Measurements from ENCODE around the gene RALGPS1.

RALGPS1 gene

DNA sequence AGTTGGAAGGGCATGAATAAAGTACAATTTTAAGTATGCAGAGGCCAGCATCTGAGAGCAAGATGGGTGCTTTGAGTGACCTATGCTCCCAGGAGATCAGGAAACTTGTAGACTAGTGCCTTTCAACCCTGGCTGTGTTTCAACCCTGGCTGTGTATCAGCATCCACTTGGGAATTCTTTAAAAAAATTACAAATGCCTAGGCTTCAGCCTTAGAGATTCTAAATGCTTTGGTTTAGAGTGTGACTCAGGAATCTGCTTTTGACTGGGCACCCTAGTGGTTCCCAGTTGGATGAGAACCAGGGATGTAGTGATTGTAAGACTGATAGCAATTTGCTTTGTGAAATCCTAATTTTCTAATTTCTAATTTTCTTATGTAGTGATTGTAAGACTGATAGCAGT, 65.6 kb downstream of the RALGPS1 start:
- no peak for TF ChIP-seq GATA2 (IDR thresholded peaks at IDR 0.05; ENCODE audit: low read depth, low read length)
- no peak for TF ChIP-seq GATA3 (IDR thresholded peaks at IDR 0.05; ENCODE audit: low read depth, low read length)

- no peak for TF ChIP-seq GATA2 (IDR thresholded peaks at IDR 0.05; ENCODE audit: low read depth, low read length)
- TF ChIP-seq GATA3 (IDR thresholded peaks at IDR 0.05; ENCODE audit: low read depth, low read length) = no peak
Observed at GRCh38 chr9:126981218-126981617, 66.6 kb downstream of the RALGPS1 start.

DNA sequence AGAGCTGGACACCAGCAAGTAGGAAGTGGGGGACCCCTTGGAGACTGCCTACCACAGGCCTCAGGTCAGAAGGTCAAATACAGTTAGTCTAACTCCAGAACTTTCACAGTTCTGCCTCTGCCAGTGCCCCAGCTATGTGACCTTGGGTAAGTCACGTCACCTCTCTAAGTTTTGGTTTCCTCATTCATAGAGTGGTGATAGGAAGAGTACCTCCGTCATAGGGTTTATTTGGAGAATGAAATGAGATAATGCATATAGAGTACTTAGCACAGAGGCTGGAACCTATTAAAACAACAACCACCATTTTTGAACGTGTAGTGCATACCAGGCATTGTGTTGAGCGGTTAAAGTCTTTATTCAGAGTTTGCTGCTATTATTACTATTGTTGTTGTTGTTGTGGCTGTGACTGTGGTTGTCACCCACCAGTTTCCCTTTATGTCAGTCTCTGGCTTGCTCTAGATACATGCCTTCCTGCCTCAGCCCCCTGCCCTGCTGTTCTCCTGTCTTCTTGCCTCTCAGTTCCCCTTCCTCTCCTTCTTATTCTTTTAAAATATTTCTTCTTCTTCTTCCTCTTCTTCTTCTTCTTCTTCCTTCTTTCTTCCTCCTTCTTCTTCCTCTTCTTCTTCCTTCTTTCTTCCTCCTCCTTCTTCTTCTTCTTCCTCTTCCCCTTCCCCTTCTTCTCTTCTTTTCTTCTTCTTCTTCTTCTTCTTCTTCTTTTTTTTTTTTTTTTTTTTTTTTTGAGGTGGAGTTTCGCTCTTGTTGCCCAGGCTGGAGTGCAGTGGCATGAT, 67.8 kb downstream of the RALGPS1 start:
- no peak for TF ChIP-seq GATA3 (IDR thresholded peaks at IDR 0.05; ENCODE audit: low read depth, low read length)
- no peak for TF ChIP-seq GATA2 (IDR thresholded peaks at IDR 0.05; ENCODE audit: low read depth, low read length)

GRCh38 chr9:126983767-126984166, 69.2 kb downstream of the RALGPS1 start:
- no peak for TF ChIP-seq GATA3 (IDR thresholded peaks at IDR 0.05; ENCODE audit: low read depth, low read length)
- TF ChIP-seq GATA2 (IDR thresholded peaks at IDR 0.05; ENCODE audit: low read depth, low read length) = no peak

DNA sequence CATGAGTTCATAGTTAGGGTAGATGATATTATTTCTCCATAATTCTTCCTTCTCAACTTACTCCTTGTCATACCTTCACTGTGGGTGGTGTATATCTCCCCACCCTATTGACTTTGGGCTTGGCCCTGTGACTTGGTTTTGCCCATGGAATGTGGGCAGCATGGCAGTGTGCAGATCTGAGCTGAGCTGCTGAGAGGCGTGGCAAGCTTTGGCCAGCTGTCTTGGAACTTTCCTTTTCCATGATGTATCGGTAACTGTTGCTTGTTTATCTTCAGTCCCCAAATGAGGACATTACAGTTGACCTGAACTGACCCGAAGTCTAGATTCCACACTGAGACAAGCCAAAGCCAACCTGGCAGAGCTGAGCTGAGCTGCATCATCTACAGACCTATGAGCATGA, 70.4 kb downstream of the RALGPS1 start:
- TF ChIP-seq GATA3 (IDR thresholded peaks at IDR 0.05; ENCODE audit: low read depth, low read length) = no peak
- TF ChIP-seq GATA2 (IDR thresholded peaks at IDR 0.05; ENCODE audit: low read depth, low read length) = no peak

- TF ChIP-seq GATA2 (IDR thresholded peaks at IDR 0.05; ENCODE audit: low read depth, low read length) = no peak
- no peak for TF ChIP-seq GATA3 (IDR thresholded peaks at IDR 0.05; ENCODE audit: low read depth, low read length)
Observed at GRCh38 chr9:126985870-126986498, 71.4 kb downstream of the RALGPS1 start.

- TF ChIP-seq GATA3 (IDR thresholded peaks at IDR 0.05; ENCODE audit: low read depth, low read length) = no peak
- no peak for TF ChIP-seq GATA2 (IDR thresholded peaks at IDR 0.05; ENCODE audit: low read depth, low read length)
Observed at GRCh38 chr9:126986506-126986951, 71.9 kb downstream of the RALGPS1 start.

DNA sequence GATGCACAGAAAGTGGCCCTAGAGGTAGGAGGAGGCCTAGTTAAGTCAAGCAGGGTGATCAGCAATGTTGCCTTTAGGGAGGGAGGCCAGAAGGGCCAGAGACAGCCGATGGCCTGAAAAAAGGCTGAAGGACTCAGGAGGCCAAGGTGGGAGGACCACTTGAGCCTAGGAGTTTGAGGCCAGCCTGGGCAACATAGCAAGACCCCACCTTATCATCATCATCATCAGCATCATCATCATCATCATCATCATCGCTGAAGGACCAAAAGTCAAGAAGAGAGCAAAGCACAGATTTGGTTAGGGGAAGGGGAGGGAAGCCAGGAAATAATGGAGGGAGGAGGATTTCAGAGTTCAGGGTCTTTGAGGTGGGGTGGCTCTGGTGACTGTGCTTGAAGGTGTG, 74.3 kb downstream of the RALGPS1 start:
- TF ChIP-seq GATA2 (IDR thresholded peaks at IDR 0.05; ENCODE audit: low read depth, low read length) (no peak), GATA3 (IDR thresholded peaks at IDR 0.05; ENCODE audit: low read depth, low read length) (no peak)

- TF ChIP-seq GATA2 (IDR thresholded peaks at IDR 0.05; ENCODE audit: low read depth, low read length) (no peak), GATA3 (IDR thresholded peaks at IDR 0.05; ENCODE audit: low read depth, low read length) (no peak)
Observed at GRCh38 chr9:126989847-126990842, 75.6 kb downstream of the RALGPS1 start.

GRCh38 chr9:126991183-126991582, 76.6 kb downstream of the RALGPS1 start:
- TF ChIP-seq GATA2 (IDR thresholded peaks at IDR 0.05; ENCODE audit: low read depth, low read length) (no peak), GATA3 (IDR thresholded peaks at IDR 0.05; ENCODE audit: low read depth, low read length) (no peak)

DNA sequence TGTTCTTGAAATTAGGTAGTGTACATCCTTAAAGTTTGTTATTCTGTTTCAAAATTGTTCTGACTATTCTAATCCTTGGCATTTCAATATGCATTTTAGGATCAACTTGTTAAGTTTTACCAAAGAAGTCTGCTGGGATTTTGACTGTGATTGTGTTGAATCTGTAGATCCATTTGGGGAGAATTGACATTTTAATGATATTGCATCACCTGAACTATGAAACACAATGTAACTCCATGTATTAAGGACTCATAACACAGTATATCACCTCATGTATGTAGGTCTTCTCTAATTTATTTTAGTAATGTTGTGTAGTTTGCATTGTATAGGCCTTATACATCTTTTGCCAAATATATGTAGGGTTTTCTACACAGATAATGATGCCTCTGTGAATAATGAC, 77.8 kb downstream of the RALGPS1 start:
- no peak for TF ChIP-seq GATA2 (IDR thresholded peaks at IDR 0.05; ENCODE audit: low read depth, low read length)
- TF ChIP-seq GATA3 (IDR thresholded peaks at IDR 0.05; ENCODE audit: low read depth, low read length) = no peak

DNA sequence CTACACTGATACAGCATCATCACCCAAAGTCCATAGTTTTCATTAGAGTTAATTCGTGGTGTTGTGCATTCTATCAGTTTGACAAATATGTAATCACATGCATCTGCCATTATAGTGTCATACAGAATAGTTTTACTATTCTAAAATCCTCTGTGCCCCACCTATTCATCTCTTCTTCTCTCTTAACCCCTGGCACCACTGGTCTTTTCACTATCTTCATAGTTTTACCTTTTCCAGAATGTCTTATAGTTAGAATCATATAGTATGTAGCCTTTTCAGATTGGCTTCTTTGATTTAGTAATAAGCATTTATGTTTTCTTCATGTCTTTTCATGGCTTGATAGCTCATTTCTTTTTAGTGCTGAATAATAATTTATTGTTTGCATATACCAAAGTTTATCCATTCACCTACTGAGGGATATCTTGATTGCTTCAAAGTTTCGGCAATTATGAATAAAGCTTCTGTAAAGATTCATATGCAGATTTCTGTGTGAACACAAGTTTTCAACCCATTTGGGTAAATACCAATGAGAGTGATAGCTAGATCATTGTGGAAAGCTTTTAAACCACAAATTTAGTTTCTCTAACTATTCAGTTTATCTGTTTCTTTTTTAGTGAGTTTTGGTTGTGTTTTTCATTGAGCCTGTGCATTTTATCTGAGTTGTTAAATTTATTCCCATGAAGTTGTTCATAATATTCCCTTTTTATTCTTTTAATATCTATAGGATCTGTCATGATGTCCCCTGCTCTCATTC, 84.9 kb downstream of the RALGPS1 start:
- no peak for TF ChIP-seq GATA2 (IDR thresholded peaks at IDR 0.05; ENCODE audit: low read depth, low read length)
- TF ChIP-seq GATA3 (IDR thresholded peaks at IDR 0.05; ENCODE audit: low read depth, low read length) = no peak

Data from SH-SY5Y (cell line).